C1 segment of cervical spinal cord (tissue), 14 donors: Measurements from ENCODE around the gene COL13A1.
A peak's percentile ranks its signal among the peaks of the same experiment; 100 is the strongest.

Experiments
- DNase-seq, 14 donors: peaks; one replicate each; lab custom pipeline; 2025; lab: John Stamatoyannopoulos, UW

The COL13A1 gene

GRCh38 chr10:69939481-69939880, 137.8 kb downstream of the COL13A1 start:
- DNase-seq = no peak

DNA sequence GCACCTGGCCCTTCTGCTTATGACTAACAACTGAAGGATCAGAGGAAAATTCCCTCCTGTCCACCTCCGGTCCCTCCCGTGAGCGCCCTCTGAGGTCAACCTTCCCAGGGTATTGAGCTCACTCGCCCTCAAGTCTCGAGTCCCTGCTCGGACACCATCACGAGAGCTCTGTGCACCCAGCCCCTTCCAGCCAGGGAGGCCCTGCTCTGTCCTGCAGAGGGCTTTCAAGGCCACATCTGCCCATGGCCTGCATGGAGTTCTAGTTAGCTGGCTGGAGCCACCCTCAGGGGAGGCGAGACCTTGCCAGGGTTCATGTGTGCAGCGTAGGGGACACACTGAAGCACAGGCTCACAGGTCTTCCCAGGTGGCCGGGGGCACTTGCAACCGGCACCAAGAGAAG, 140.0 kb downstream of the COL13A1 start:
- DNase-seq = no peak

- no peak for DNase-seq
Observed at GRCh38 chr10:69943292-69943820, 141.7 kb downstream of the COL13A1 start.

DNA sequence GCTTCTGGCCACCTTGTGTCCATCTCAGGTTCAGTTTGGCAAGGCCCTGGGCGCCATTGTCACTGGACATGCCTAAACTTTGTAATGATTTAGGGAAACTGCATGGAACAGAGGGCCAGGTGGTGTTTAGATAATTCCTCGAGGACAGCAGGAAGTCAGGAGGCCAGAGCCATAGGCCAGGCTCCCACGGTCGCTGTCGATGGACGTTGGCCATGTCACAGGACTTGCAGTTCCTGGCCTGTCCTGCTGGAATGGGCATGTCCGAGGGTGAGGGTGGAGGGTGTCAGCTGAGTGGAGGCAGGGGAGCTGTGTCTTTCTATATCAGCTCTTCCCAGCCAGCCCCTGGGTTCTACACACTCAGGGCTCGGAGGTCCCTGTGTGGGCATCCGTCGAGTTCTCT, 143.1 kb downstream of the COL13A1 start:
- no peak for DNase-seq

- no peak for DNase-seq
Observed at GRCh38 chr10:69948261-69948660, 146.6 kb downstream of the COL13A1 start.

- DNase-seq = no peak
Observed at GRCh38 chr10:69949770-69950169, 148.1 kb downstream of the COL13A1 start.

DNA sequence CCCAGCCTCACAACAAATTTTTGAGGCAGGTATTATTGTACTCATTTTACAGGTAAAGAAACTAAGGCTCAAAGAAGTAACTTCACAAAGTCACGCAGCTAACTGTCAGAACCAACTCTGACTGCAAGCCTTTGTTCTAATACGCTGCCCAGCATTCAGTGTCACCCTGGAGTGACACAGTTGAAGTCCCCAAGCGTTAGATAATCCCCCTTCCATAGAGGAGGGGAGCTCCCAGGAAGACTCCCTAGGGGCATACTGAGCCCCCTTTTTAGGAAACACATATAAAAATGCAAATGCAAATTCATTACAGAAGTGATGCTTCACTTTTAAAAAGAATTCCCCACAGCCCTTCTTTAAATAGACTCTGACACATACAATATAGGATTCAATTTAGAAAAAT, 150.0 kb downstream of the COL13A1 start:
- no peak for DNase-seq

GRCh38 chr10:69952069-69952800, 150.5 kb downstream of the COL13A1 start:
- no peak for DNase-seq

DNA sequence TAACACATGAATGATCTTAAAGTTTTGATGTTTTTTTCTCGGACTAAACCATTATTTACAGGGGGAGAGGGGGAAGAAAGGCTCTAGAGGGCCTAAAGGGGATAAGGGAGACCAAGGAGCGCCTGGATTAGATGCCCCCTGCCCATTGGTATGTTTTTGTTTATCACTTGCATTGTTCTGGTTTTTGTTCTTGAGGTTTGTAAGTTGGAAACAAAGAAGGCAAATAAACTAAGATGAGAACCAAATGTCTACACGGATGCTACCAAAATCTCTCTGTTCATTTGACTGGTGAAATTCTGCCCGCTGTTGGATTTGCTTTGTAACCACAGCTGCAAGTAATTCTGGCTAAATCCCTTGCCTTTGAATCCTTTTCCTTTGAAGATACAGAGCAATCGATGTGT, 151.1 kb downstream of the COL13A1 start:
- DNase-seq = no peak

- no peak for DNase-seq
Observed at GRCh38 chr10:69953851-69954250, 152.1 kb downstream of the COL13A1 start.

DNA sequence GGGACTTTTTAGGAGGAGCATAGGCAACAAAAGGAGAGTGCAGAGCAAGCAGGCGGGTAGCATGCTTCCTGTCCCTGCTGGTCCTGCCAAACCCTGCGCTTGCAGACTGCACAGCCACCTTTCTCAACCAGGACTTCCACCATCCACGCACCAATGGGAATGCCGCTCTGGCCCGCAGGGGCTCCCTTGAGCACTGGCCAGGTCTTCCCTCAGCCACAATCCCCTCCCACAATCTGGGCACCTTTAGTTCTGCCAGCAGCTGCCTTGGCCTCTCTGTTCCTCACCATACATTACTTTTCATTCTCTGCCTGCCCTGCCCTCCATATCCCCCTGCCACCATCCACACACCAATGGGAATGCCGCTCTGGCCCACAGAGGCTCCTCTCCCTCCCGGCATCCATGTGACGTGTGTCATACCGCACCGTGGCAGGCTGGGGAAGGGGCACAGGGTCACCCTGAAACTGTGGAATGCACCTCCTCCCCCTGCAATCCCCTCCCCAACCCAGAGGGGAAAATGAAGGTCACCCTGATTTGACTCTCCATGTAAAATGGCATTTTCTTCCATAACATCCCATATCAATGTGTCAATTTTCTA, 153.6 kb downstream of the COL13A1 start:
- peak in 1 of 14 donors; percentile 3 for DNase-seq

GRCh38 chr10:69955897-69956740, 154.4 kb downstream of the COL13A1 start:
- DNase-seq = no peak

DNA sequence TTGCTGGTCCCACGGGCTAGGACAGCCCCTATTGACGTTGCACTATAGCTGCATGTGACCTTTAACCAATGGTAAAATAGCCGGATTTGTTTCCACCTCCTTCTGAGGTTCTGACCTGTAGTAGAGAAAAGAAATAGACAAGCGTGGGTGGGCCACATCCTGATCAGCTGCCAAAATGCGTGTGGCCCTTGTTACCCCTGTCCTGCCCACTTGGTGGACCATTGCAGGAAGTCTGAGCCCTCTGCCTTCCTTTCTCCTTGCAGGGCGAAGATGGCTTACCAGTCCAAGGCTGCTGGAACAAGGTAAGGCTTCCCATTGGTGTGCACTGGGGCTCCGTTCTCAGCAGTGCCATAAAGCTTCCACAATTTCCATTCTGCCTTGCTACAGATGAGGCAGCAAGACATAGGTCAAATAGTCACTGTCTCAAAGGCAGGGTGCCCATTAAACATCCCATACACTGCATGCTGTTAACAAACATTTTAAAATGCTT, 155.1 kb downstream of the COL13A1 start:
- no peak for DNase-seq

GRCh38 chr10:69957241-69957885, 155.7 kb downstream of the COL13A1 start:
- DNase-seq = no peak

DNA sequence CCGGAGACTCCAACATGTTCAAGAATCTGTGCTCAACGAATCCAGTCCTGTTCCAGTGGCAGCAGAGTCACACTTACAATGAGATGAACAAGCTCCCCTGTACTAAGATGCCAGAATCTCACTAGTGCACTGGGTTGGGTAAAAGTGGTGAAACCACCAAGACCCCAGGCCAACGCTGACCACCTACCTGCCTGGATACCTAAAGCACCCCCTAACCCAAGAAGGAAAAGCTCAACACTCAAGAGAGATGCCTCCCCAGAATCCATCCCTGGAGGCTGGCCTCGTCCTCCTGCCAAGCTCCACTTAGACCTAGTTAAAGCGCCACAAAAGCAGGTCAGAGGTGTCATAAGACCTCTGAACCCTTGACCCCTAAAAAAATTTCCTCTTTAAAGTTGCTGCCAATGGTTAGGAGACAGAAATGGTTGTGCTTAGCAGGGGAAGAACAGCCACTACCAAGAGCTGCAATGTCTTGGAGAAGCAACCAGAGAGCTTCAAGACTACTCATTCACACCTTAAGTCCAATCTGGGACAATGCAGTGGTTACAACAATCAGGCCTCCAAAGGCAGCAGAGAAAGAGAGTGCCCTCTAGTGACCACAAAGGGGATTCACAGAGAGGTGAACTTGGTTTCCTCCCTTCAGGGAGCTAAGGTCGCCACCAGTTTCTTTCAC, 156.3 kb downstream of the COL13A1 start:
- no peak for DNase-seq

GRCh38 chr10:69958556-69958902, 156.8 kb downstream of the COL13A1 start:
- no peak for DNase-seq

DNA sequence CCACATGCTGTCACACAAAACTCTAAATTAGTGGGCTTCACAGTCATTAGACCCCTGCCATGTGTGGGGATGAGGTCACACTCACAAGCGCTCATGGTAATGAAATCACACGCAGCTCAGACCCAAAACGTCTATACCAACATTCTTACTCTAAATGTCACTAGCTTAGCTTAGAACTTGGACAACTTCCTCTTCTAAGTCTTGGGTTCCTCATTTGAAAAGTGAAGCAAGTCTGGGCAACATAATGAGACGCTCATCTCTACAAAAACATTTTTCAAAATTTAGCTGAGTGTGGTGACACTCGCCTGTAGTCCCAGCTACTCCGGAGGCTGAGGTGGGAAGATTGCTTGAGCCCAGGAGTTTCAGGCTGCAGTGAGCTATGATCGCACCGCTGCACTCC, 158.2 kb downstream of the COL13A1 start:
- no peak for DNase-seq

GRCh38 chr10:69960606-69960987, 158.9 kb downstream of the COL13A1 start:
- DNase-seq = no peak

- no peak for DNase-seq
Observed at GRCh38 chr10:69960988-69961880, 159.5 kb downstream of the COL13A1 start.
